Body of pancreas (tissue), 4 donors: ENCODE measurements around the gene VAPA. TPM values are rescaled to one million over a fixed set of nuclear protein-coding genes. Genes with fewer than 3 reads are reported as not detected.

Experiments
- ATAC-seq: fragments of 150-250 bp; one replicate; pipeline ENCODE4 v1.9.1; 2016
- DNase-seq, 4 donors: peaks; one replicate each; pipeline ENCODE4 v3.0.0-alpha.2; 2019
- H3K27ac ChIP-seq, 4 donors: fragments of 200-600 bp; sonication (generic); 1 replicate in 3 of 4; 2 replicates in 1 of 4; pipeline versions ENCODE4 v1.5.1 to v1.6.1; 2016 to 2019; ENCODE audit warnings: mild to moderate bottlenecking in 1 of 4, mixed read lengths in 1 of 4, moderate library complexity in 1 of 4
- H3K27me3 ChIP-seq, 2 donors: fragments of 200-600 bp; sonication (generic); one replicate each; pipeline ENCODE4 v1.6.0; 2016; ENCODE audit warnings: mild to moderate bottlenecking in 1 of 2
- H3K36me3 ChIP-seq, 2 donors: fragments of 200-600 bp; sonication (generic); replicated peaks in 1 of 2; 2 replicates each; pipeline ENCODE4 v1.5.1; 2016; ENCODE audit warnings: low read depth in 2 of 2; ENCODE audit not compliant: insufficient read depth in 1 of 2
- H3K4me1 ChIP-seq: fragments of 200-600 bp; sonication (generic); one replicate; pipeline ENCODE4 v1.6.0; 2016
- H3K4me3 ChIP-seq, 2 donors: fragments of 200-600 bp; sonication (generic); 1 replicate in 1 of 2; 2 replicates in 1 of 2; pipeline ENCODE4 v1.5.1; 2016 to 2019
- H3K9me3 ChIP-seq, 3 donors: fragments of 200-600 bp; sonication (generic); 1 replicate in 2 of 3; 2 replicates in 1 of 3; pipeline ENCODE4 v1.5.1; 2016
- POLR2A ChIP-seq, 3 donors: fragments of 450-650 bp; IDR thresholded peaks; one replicate each; pipeline ENCODE4 v1.6.1; 2016; ENCODE audit warnings: antibody characterized with exemption in 3 of 3, mild to moderate bottlenecking in 2 of 3
- WGBS, 2 donors: methylation state at CpG; one replicate each; pipeline ENCODE4 v1.1.5; 2017; 5-methylcytosine and 5-hydroxymethylcytosine counted together
- intact Hi-C: fragments of 100-400 bp; cut with DNase I; formaldehyde crosslinking; loops from one replicate; pipeline ENCODE4 v1.15.1; 2023
- total RNA-seq, 2 donors: library from RNA; depleted of rRNA; stranded (reverse); fragments of >200 nt; gene quantifications; one replicate each; pipeline ENCODE4 v1.1.0, GENCODE V29; 2016
- TF ChIP-seq, protein P1 (sequence below), 7 experiments: fragments of 450-650 bp in 4 of 7; fragments of 200-600 bp in 3 of 7; sonication (generic) in 3 of 7; IDR thresholded peaks; one replicate each; pipeline ENCODE4 v1.5.1; 2016 to 2019; ENCODE audit warnings: antibody characterized with exemption in 7 of 7

VAPA gene
- total RNA-seq, 2 donors from 2014 or later, result 58.7 to 113 TPM

DNA sequence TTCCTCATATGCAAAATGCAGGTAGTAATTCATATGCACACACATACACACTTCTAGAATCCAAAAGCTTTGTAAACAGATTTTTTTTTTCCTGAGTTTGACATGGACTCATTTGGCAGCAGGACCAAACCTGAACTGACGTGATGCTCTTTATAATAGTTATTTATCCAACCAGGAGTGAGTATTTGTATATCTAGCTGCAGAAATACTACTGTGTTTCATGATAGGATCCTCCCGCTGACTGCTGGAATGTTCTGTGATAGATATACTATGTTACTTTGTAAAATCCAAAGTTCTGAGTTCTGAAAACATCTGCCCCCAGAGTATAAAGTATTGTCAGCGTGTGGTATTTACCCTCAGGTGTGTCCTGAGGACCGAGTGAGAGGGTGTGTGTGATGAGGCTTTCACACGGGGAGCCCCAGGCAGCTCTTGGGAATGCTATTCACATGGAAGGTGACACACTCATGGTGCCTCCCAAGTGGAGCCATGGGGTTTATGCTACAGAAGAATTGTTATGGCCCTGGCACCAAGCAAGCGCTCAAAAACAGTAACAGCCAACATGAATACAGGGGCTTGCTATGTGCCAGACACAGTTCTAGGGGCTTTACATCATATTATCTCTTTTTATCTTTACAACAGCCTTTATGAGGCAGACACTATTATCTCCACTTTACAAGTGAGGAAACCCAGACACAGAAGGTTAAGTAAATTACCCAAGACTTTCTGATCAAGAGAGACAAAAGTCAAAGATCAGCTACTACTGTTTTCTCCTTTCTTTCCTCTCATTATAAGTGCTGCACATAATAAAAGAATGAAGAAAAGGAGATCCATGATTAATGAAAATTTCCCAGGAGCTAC, 44.7 kb upstream of the VAPA start:
- DNase-seq (no peak), ATAC-seq (no peak)
- H3K4me3 ChIP-seq, result no peak overlapping the region
- TF ChIP-seq, protein P1, sequence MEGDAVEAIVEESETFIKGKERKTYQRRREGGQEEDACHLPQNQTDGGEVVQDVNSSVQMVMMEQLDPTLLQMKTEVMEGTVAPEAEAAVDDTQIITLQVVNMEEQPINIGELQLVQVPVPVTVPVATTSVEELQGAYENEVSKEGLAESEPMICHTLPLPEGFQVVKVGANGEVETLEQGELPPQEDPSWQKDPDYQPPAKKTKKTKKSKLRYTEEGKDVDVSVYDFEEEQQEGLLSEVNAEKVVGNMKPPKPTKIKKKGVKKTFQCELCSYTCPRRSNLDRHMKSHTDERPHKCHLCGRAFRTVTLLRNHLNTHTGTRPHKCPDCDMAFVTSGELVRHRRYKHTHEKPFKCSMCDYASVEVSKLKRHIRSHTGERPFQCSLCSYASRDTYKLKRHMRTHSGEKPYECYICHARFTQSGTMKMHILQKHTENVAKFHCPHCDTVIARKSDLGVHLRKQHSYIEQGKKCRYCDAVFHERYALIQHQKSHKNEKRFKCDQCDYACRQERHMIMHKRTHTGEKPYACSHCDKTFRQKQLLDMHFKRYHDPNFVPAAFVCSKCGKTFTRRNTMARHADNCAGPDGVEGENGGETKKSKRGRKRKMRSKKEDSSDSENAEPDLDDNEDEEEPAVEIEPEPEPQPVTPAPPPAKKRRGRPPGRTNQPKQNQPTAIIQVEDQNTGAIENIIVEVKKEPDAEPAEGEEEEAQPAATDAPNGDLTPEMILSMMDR (IDR thresholded peaks at IDR 0.05), result no peak
- TF ChIP-seq POLR2A (IDR thresholded peaks at IDR 0.05), result no peak
- H3K36me3 ChIP-seq, result no peaks in the 10 kb centered on the region
- intact Hi-C loops, result no loop called here
- H3K4me1 ChIP-seq, result peaks cover 16% of the 10 kb centered on the region
- no peak overlapping the region for H3K27ac ChIP-seq
- WGBS, 2 donors, result 71 to 80% methylated on average over 6 of the region's 6 CpGs
- H3K9me3 ChIP-seq, result peaks cover 0 to 5% (median 0%) of the 10 kb centered on the region in 3 donors
- no peaks in the 10 kb centered on the region for H3K27me3 ChIP-seq

DNA sequence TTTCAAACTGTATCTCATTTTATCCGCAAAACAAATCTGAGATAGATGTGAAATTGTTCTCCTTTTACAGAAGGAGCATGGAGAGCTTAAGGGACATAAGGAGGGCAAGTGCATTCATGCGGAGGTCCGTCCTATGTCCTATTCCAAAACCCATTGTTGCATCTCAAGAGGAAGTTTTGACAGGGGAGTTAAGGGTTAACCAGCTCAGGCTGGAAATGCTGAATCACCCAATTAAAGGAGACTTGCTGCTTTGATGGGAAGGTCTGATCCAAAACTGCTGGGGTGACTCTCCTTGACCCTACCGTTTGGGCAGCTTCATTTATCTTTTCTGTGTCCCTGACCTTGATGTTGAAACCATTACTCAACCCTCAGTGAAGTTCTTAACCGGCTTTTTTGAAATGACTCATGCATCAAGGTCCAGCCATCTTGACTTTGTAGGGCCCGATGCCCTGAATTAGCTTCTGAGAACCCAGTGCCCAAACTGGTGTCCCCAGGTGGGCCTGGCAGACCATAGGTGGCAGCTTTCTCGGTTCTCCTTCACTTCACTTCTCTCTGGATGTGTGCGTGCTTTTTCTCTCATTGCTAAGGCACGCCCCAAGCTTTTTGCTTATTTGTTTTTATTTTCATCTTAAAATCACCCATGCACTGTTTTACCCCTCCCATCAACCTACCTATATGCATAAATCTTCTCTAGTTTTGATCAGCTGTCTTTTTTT, 43.9 kb upstream of the VAPA start:
- H3K27me3 ChIP-seq, result no peaks in the 10 kb centered on the region
- ATAC-seq (peak; percentile 87), DNase-seq (peak; percentile 23 to 59 (median 36))
- WGBS, 2 donors, result 60 to 62% methylated on average over 9 of the region's 9 CpGs
- peaks cover 16% of the 10 kb centered on the region for H3K4me1 ChIP-seq
- no peak for TF ChIP-seq POLR2A (IDR thresholded peaks at IDR 0.05)
- TF ChIP-seq, protein P1 (IDR thresholded peaks at IDR 0.05), result no peak
- peak overlapping the region in 2 of 4 donors; percentile 2 to 52 for H3K27ac ChIP-seq
- H3K9me3 ChIP-seq, result peaks cover 0 to 5% (median 0%) of the 10 kb centered on the region in 3 donors
- intact Hi-C loops, result no loop called here
- no peaks in the 10 kb centered on the region for H3K36me3 ChIP-seq
- H3K4me3 ChIP-seq, result no peak overlapping the region

DNA sequence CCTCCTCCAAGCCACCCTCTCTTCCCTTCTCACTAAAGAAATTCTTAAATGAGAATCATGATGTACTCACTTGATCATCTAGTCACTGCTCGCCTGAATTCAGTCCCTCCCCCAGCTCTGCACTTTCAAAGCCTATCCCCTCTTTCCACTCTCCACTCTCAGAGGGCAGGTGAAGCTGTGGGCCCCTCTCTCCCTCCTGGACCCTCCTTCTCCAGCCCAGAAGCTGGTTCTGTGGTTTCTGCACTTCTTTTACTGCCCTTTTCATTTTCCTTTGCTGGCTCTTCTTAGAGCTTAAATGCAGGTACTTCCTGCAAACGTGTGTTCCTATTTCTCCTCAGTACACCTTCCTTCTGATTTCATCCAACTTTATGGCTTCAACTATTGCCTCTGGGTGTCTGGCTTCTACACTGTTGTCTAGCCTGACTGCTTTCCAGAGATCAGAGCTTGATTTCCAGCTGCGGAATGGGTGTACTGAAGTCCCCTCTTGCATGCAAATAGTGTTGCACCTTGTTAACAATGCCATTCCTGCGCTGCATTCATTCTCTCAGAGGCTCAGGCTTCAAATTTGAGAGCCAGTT, 43.3 kb upstream of the VAPA start:
- H3K27ac ChIP-seq, result peak overlapping the region in 2 of 4 donors; percentile 2 to 52
- 77% methylated on average over 4 of the region's 4 CpGs for WGBS, 2 donors
- ATAC-seq (no peak), DNase-seq (no peak)
- no peaks in the 10 kb centered on the region for H3K36me3 ChIP-seq
- no peak overlapping the region for H3K4me3 ChIP-seq
- H3K4me1 ChIP-seq, result peaks cover 16% of the 10 kb centered on the region
- TF ChIP-seq, protein P1 (IDR thresholded peaks at IDR 0.05), result no peak
- TF ChIP-seq POLR2A (IDR thresholded peaks at IDR 0.05), result no peak
- intact Hi-C loops, result no loop called here
- H3K27me3 ChIP-seq, result no peaks in the 10 kb centered on the region
- peaks cover 0 to 5% (median 0%) of the 10 kb centered on the region in 3 donors for H3K9me3 ChIP-seq

- DNase-seq (no peak), ATAC-seq (no peak)
- H3K27ac ChIP-seq, result no peak overlapping the region
- H3K9me3 ChIP-seq, result no peaks in the 10 kb centered on the region
- no peaks in the 10 kb centered on the region for H3K36me3 ChIP-seq
- TF ChIP-seq POLR2A (IDR thresholded peaks at IDR 0.05), result no peak
- TF ChIP-seq, protein P1 (IDR thresholded peaks at IDR 0.05), result no peak
- H3K4me3 ChIP-seq, result no peak overlapping the region
- H3K4me1 ChIP-seq, result peaks cover 17% of the 10 kb centered on the region
- 70 to 72% methylated on average over 6 of the region's 6 CpGs for WGBS, 2 donors
- intact Hi-C loops, result no loop called here
- no peaks in the 10 kb centered on the region for H3K27me3 ChIP-seq
These were observed 42.5 kb upstream of the VAPA start for GRCh38 chr18:9871244-9871746.
